Smooth muscle cell (in vitro differentiated cells): ENCODE data around the gene EPB41. TPM values are rescaled to one million over a fixed set of nuclear protein-coding genes. Genes with fewer than 3 reads are reported as not detected.

ENCODE experiments used
- DNase-seq: peaks from one replicate; lab custom pipeline; 2025; ENCODE audit not compliant: unreplicated experiment; lab: John Stamatoyannopoulos, UW
- H2AFZ ChIP-seq: fragments of 200-600 bp; sonication (generic); 2 replicates; pipeline ENCODE4 v1.6.0; 2016; ENCODE audit warnings: antibody characterized with exemption, low read depth, mild to moderate bottlenecking
- H3F3A ChIP-seq: fragments of 200-600 bp; sonication (generic); 2 replicates; pipeline ENCODE4 v1.6.0; 2017; ENCODE audit warnings: antibody characterized with exemption, low read depth
- H3K27ac ChIP-seq: fragments of 200-600 bp; sonication (generic); 2 replicates; pipeline ENCODE4 v1.5.1; 2016; ENCODE audit warnings: low read depth, mild to moderate bottlenecking
- H3K27me3 ChIP-seq: fragments of 200-600 bp; sonication (generic); 2 replicates; pipeline ENCODE4 v1.6.1; 2016; ENCODE audit warnings: low read depth, mild to moderate bottlenecking
- H3K36me3 ChIP-seq: fragments of 200-600 bp; sonication (generic); 2 replicates; pipeline ENCODE4 v1.5.1; 2016; ENCODE audit warnings: low read depth
- H3K4me1 ChIP-seq: fragments of 200-600 bp; sonication (generic); 2 replicates; pipeline ENCODE4 v1.5.1; 2016; ENCODE audit warnings: low read depth
- H3K4me2 ChIP-seq: fragments of 200-600 bp; sonication (generic); 2 replicates; pipeline ENCODE4 v1.6.0; 2016; ENCODE audit warnings: mild to moderate bottlenecking
- H3K4me3 ChIP-seq: fragments of 200-600 bp; sonication (generic); 2 replicates; pipeline ENCODE4 v1.5.1; 2016; ENCODE audit warnings: mild to moderate bottlenecking
- H3K79me2 ChIP-seq: fragments of 200-600 bp; sonication (generic); 2 replicates; pipeline ENCODE4 v1.6.0; 2016; ENCODE audit warnings: low read depth, mild to moderate bottlenecking
- H3K9ac ChIP-seq: fragments of 200-600 bp; sonication (generic); 2 replicates; pipeline ENCODE4 v1.6.0; 2016; ENCODE audit warnings: low read depth
- H3K9me3 ChIP-seq: fragments of 200-600 bp; sonication (generic); replicated peaks from 2 replicates; pipeline ENCODE4 v1.5.1; 2016; ENCODE audit warnings: low read depth
- H4K20me1 ChIP-seq: fragments of 200-600 bp; sonication (generic); 2 replicates; pipeline ENCODE4 v1.6.0; 2016; ENCODE audit warnings: low read depth
- WGBS: methylation state at CpG from one replicate; pipeline ENCODE4 v1.1.7; 2016; ENCODE audit warnings: low lambda C conversion rate; 5-methylcytosine and 5-hydroxymethylcytosine counted together
- polyA plus RNA-seq: library from polyadenylated mRNA; unstranded; fragments of >200 nt; fragmentation: Nextera tagmentation; extraction: Ambion mirVana; gene quantifications from 2 replicates; pipeline ENCODE4 v1.2.1, GENCODE V29; 2016
- total RNA-seq: library from RNA; depleted of rRNA; stranded (reverse); fragments of >200 nt; gene quantifications from 2 replicates; pipeline ENCODE4 v1.2.3, GENCODE V29; 2014
- TF ChIP-seq, protein P1 (sequence below): fragments of 200-600 bp; sonication (generic); IDR thresholded peaks from 2 replicates; pipeline ENCODE4 v1.5.1; 2017; ENCODE audit warnings: borderline replicate concordance, mild to moderate bottlenecking, antibody characterized with exemption; ENCODE audit not compliant: insufficient read depth, poor library complexity, severe bottlenecking

EPB41 gene
- total and polyA plus RNA-seq, 2 experiments from 2014 or later = 4.7 to 20.2 TPM

- no peak overlapping the region for H3K4me2 ChIP-seq
Observed at GRCh38 chr1:29133861-29134694, 219.7 kb downstream of the EPB41 start.

DNA sequence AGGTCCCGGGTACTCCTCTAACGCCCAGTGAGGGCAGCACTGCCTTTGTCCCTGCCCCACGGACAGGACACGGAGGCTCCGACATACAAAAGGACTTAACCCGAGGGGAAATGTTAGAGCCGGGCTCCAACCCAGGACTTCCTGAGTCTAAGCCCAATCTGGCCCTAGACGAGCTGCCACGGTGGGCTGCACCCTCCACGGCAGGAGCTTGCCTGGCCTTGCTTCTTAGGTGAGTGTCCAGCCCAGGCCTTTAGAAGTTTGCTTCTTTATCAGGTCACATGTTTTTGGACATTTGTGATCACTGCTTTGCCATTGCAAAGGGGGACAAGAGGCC, 220.3 kb downstream of the EPB41 start:
- DNase-seq = no peak
- Histone ChIP-seq H4K20me1 (no peaks in the 10 kb centered on the region), H3K4me2 (no peak overlapping the region), H3K4me3 (no peak overlapping the region), H3K36me3 (no peaks in the 10 kb centered on the region), H3K9me3 (no peaks in the 10 kb centered on the region), H3K4me1 (no peaks in the 10 kb centered on the region), H2AFZ (no peak overlapping the region), H3K27me3 (no peaks in the 10 kb centered on the region), H3K27ac (no peak overlapping the region), H3F3A (no peaks in the 10 kb centered on the region), H3K9ac (no peak overlapping the region), H3K79me2 (no peaks in the 10 kb centered on the region)
- TF ChIP-seq, protein P1, sequence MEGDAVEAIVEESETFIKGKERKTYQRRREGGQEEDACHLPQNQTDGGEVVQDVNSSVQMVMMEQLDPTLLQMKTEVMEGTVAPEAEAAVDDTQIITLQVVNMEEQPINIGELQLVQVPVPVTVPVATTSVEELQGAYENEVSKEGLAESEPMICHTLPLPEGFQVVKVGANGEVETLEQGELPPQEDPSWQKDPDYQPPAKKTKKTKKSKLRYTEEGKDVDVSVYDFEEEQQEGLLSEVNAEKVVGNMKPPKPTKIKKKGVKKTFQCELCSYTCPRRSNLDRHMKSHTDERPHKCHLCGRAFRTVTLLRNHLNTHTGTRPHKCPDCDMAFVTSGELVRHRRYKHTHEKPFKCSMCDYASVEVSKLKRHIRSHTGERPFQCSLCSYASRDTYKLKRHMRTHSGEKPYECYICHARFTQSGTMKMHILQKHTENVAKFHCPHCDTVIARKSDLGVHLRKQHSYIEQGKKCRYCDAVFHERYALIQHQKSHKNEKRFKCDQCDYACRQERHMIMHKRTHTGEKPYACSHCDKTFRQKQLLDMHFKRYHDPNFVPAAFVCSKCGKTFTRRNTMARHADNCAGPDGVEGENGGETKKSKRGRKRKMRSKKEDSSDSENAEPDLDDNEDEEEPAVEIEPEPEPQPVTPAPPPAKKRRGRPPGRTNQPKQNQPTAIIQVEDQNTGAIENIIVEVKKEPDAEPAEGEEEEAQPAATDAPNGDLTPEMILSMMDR = no peak
- WGBS = 82% methylated on average over 10 of the region's 10 CpGs

More at GRCh38 chr1:29133861-29134694, 219.7 kb downstream of the EPB41 start:
- Histone ChIP-seq H3K9ac (no peak overlapping the region), H2AFZ (no peak overlapping the region), H3K4me3 (no peak overlapping the region), H3K27ac (no peak overlapping the region), H3K4me1 (no peaks in the 10 kb centered on the region), H3K79me2 (no peaks in the 10 kb centered on the region), H4K20me1 (no peaks in the 10 kb centered on the region), H3K27me3 (no peaks in the 10 kb centered on the region), H3F3A (no peaks in the 10 kb centered on the region), H3K36me3 (no peaks in the 10 kb centered on the region), H3K9me3 (no peaks in the 10 kb centered on the region)
- 90% methylated on average over 39 of the region's 55 CpGs for WGBS
- no peak for DNase-seq
- TF ChIP-seq, protein P1 = no peak

DNA sequence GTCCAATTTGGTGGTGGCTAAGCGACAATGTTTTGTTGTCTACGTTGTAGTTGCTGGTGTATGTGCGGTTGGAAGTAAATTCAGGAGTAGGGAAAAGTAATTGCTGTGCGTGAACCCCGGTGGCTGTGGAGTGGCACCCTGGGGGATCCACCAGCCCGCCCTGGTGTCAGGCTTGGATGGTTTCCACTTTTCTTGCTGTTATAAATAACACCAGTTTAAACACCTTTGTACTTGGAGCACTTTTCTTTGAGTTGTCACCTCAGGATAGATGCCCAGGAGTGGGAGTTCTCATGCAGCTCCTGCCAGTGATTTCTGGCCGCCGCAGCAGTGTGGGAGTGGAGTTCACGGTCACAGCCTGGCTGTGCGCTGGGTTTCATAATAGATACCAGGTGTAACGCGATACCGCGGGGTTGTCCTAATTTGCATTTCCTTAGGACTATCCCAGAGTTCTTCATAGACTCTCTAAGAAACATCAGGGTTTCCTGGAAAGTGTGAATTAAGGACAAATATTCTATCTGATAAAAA, 222.1 kb downstream of the EPB41 start:
- TF ChIP-seq, protein P1 = no peak
- Histone ChIP-seq H3K27ac (no peak overlapping the region), H3K9me3 (no peaks in the 10 kb centered on the region), H4K20me1 (no peaks in the 10 kb centered on the region), H3K4me3 (no peak overlapping the region), H3K4me1 (no peaks in the 10 kb centered on the region), H3F3A (no peaks in the 10 kb centered on the region), H3K9ac (no peak overlapping the region), H3K79me2 (no peaks in the 10 kb centered on the region), H3K27me3 (no peaks in the 10 kb centered on the region), H2AFZ (no peak overlapping the region), H3K4me2 (no peak overlapping the region), H3K36me3 (no peaks in the 10 kb centered on the region)
- no peak for DNase-seq
- 75% methylated on average over 14 of the region's 14 CpGs for WGBS
